GM18511 (cell line): ENCODE results near the gene PRKAA2.
A peak's percentile ranks its signal among the peaks of the same experiment; 100 is the strongest.
"Not testable (repeated sequence)": the region's sequence is repeated elsewhere in the genome, so short reads cannot be mapped to it uniquely, and the experiment has no call there.

ENCODE experiments used
- ATAC-seq: cut with Tn5 transposase; IDR thresholded peaks from one replicate; pipeline ENCODE4 v1.9.1; 2021; ENCODE audit warnings: mild to moderate bottlenecking, moderate library complexity; ENCODE audit not compliant: unreplicated experiment

PRKAA2 gene

DNA sequence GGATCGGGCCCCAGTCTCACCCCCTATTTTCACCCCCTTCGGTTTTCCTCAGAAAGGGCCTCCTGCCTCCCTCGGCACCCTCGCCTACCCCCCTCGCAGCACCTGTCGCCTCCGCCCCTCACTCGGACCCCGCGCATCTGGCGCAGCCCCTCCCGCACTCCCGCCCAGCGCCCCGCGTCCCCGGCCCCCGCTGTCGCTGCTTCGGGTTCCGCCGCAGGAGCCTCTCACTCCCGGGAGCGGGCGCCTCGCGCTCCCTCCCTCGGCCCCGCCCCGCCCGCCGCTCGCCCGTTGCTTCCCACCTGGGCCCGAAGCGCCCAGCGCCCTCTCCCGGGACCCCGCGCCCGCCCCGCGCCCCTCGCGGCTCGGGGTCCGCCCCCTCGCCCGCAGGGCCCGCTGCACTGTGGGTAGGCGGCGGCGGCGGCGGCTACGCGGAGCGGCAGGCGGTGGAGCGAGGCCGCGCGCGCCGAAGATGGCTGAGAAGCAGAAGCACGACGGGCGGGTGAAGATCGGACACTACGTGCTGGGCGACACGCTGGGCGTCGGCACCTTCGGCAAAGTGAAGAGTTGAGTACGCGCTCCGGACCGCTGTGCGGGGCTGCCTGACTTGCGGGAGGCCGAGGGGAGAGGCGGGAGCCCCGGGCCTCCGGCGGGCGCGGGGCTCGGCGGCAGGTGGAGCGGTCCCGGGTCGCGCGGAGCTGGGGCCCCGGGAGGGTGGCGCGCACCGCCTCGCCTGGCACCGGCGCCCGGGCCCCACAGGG lies at the start of gene PRKAA2:
Gene PRKAA2 (plus strand): TSS at position 396 of the 758 bp plus-strand sequence. CDS start 74 bp downstream, at position 470.
- peak; percentile 54 for ATAC-seq

DNA sequence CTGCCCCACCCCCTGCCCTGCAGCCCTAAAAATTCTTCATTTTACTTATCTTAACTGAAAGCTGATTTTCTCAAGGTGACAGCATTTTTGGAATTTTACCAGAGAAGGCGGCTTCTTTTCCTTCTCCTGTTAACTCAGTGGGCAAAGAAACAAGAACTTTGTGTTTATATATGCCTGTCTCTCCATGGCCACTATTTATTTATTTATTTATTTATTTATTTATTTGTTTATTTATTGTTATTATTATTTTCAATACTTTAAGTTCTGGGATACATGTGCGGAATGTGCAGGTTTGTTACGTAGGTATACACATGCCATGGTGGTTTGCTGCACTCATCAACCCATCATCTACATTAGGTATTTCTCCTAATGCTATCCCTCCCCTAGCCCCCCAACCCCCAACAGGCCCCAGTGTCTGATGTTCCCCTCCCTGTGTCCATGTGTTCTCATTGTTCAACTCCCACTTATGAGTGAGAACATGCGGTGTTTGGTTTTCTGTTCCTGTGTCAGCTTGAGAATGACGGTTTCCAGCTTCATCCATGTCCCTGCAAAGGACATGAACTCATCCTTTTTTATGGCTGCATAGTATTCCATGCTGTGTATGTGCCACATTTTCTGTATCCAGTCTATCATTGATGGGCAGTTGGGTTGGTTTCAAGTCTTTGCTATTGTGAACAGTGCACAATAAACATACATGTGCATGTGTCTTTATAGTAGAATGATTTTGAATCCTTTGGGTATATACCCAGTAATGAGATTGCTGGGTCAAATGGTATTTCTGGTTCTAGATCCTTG lies 49.5 kb upstream of the PRKAA2 start:
- not testable (repeated sequence) for ATAC-seq

DNA sequence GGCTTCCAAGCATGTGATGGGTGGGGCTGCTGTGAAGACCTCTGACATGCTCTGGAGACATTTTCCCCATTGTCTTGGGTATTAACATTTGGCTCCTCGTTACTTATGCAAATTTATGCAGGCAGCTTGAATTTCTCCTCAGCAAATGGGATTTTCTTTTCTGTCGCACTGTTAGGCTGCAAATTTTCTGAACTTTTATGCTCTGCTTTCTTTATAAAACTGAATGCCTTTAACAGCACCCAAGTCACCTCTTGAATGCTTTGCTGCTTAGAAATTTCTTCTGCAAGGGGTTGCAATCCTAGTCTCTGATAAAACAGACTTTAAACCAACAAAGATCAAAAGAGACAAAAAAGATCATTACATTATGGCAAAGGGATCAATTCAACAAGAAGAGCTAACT lies 35.0 kb upstream of the PRKAA2 start:
- not testable (repeated sequence) for ATAC-seq

DNA sequence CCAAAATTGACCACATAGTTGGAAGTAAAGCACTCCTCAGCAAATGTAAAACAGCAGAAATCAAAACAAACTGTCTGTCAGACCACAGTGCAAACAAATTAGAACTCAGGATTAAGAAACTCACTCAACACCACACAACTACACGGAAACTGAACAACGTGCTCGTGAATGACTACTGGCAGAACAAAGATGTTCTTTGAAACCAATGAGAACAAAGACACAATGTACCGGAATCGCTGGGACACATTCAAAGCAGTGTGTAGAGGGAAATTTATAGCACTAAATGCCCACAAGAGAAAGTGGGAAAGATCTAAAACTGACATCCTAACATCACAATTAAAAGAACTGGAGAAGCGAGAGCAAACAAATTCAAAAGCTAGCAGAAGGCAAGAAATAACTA lies 34.3 kb upstream of the PRKAA2 start:
- ATAC-seq = not testable (repeated sequence)

DNA sequence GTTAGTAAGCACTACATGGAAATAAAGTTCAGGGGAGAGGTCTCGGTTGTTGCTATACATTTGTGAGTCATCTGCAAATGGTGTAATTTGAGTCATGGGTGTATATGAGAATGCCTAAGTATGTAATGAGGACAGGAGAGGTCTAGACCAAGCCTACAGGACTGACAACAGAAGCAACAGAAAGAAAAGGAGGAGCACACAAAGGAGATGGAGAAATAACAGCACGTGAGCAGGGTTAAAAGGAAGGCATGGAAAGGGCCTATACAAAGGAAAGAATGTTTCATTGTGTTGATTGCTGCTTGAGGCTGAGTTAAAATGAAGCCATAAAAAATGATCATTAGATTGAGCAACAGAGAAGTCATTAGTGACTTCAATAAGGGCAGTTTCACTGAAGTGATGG lies 28.0 kb upstream of the PRKAA2 start:
- ATAC-seq = no peak

DNA sequence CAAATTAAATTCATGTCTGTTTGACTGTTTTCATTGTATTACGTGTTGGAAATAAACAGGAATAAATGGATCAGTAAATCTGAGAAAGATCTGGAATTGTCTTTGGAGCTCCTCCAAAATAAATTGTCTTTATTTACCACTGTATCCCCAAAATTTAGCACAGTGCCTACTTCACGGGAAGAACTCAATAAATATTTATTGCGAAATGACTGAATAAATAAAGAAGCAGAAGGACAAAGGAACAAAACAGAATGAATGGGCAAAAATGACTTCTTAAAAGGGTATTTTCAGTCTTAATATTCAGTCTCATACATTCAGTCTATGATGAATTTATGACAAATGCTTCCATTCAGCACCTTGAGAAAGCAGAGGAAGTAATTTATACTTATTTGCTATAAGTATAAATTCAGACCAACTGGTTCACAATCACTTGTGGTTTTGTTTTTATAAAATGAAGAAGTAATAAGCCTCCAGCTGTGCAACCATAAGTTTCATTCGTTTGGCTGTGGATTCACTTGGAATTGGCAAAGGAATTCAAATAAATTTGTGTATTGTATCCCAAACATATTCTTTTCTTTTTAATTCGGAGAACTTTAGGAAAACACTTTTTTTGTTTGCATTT lies 19.2 kb upstream of the PRKAA2 start:
- ATAC-seq = no peak

DNA sequence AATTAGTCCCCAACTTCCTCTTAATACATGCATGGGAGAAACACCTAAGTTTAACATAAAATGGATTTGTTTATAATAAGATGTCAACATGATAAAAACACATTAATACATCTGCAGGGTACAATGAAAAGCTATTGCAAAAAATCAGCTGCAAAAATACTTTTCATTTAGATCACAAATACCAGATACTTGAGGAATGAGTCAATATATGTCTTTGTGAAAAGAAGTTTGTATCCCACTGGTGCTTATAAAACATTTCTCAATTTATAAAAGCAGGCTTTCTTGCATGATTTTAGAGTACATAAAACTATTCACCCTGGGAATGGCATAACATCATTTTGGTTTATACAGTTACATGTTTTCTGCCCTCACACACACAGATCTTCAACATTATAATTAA lies 18.6 kb upstream of the PRKAA2 start:
- no peak for ATAC-seq

DNA sequence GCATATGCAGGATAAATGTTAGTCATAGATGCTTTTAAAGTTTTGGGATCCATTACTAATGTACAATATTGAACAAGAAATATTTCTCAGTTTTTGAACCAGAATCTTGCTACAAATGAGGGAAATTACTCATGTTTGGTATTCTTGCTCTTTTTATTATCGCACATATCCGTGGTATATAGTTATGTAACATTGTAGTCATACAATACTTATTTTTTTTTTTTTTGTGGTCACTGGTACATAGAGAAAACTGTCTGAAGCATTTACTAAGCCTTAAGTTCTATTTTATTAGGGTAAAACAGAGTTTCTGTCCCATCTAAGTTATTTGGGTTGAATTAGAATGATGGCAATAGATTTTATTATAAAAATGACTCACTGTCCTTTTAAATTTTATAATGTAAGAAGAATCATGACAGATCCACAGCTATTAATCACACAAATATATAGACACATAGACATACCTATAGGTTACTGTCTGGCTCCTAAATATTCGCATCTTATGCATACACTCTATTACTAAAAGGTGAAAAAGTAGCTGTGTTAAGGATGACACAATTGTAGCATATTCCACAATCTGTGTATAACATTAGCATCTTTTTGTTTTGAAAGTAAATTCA lies 18.0 kb upstream of the PRKAA2 start:
- no peak for ATAC-seq

DNA sequence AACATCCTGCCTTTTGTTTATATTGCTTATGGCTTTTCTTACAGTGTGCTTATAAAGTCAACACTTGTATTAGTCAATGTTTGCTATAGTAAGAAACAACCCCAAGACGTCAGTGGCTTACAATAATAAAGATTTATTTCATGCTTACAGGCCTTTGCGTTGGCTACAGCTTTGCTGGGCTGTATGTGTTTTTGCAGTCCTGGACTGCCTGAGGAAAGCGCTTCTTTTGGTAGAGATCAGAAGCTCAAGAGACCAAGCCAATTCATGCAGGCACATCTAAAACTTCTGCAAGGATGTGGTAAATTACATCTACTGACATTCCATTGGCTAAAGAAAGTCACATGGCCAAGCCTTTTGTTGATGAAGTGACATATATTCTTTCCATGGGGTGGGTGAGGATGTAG lies 17.5 kb upstream of the PRKAA2 start:
- no peak for ATAC-seq

DNA sequence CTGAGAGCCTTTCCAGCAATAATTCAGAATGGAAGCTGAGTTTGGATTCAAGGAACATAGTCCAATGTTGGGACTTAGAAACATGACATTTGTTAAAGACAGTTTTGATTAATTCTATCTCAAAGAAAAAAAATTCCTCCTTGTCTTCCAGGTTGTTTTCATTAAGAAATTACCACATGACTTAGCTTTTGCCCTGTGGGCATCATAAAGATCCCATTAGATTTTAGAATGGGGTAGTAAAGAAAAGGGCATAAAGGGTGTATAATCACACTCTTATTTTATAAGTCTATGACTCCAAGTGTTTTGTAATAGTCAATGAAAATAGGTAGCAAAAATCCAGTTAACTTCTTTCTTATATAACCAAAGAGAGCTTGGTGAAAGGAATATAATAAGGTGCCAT lies 14.3 kb upstream of the PRKAA2 start:
- no peak for ATAC-seq

DNA sequence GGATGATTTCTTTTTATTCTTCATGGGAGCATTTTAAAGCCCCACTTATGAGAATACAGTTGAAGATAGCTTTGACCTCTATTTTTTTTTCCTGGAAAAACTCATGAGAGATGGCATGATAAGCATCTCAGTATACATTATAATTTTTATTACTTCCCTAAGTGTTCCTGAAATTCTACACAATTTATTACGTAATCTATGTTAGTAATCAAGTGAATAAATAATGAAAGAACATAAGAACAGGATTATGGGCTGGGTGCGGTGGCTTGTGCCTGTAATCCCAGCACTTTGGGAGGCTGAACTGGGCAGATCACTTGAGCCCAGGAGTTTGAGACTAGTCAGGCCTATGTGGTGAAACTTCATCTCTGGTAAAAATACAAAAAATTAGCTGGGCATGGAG lies 13.2 kb upstream of the PRKAA2 start:
- no peak for ATAC-seq

DNA sequence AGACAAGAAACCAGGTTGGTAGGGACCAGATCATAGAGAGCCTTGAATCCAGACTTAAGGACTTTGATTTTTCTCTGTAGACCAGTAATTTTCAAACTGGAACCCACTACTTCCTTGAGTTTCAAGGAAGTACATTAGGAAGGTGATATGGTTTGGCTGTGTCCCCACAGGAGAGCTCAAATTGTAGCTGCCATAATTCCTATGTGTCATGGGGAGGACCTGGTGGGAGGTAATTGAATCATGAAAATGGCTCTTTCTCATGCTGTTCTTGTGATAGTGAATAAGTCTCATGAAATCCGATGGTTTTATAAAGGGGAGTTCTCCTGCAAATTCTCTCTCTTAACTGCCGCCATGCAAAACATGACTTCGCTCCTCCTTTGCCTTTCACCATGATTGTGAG lies 10.1 kb upstream of the PRKAA2 start:
- no peak for ATAC-seq

DNA sequence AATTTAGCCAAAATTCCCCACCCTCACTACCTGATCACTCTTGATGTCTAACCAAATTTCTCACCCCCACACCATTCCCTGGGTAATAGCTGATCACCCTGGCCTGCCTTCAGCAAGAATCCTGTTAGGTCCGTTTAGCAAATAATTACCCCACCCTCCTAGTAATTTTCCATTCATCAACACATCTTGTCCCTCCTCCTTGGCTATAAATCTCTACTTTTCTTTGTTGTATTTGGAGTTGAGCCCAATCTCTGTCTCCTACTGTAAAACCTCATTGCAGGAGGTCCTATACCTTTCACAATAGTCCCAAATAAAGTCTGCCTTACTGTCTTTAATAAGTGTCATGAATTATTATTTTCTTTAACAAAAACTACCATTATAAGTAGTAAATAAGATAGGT lies 6.9 kb upstream of the PRKAA2 start:
- ATAC-seq = no peak

DNA sequence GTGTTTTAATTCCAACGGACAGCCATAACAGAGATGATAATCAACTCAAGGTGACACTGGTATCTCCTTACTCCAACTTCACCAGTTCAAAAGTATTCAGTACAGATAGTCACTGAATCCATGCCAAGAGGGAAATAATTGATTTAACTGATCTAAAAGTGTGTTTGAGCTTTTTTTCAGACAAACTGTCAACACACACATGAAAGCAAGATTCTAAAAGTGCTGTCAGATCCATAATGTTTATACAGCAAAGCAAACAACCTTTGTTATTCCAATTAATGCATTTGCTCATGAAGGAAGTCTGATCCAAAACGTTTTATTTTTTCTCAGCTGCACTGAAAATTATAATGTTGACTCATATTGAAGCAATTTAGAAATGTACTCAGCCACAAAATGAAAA lies 5.9 kb upstream of the PRKAA2 start:
- ATAC-seq = no peak

DNA sequence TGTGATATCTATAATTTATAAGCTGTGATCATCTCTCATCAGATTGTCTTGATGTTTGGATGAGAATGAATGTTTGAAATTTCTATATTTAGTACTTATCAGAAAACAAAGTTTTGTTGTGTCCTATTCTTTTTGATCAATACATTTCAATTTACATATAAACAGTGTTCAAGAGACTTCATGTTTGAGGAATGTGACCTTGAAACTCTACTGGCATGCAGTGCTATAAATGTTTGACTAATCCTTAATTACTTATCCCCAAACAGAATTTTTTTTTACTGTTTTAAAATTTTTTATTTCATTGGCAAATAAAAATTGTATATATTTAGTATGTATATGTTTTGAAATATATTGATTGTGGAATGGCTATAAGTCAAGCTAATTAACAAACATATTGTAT lies 1.5 kb upstream of the PRKAA2 start:
- ATAC-seq = no peak

DNA sequence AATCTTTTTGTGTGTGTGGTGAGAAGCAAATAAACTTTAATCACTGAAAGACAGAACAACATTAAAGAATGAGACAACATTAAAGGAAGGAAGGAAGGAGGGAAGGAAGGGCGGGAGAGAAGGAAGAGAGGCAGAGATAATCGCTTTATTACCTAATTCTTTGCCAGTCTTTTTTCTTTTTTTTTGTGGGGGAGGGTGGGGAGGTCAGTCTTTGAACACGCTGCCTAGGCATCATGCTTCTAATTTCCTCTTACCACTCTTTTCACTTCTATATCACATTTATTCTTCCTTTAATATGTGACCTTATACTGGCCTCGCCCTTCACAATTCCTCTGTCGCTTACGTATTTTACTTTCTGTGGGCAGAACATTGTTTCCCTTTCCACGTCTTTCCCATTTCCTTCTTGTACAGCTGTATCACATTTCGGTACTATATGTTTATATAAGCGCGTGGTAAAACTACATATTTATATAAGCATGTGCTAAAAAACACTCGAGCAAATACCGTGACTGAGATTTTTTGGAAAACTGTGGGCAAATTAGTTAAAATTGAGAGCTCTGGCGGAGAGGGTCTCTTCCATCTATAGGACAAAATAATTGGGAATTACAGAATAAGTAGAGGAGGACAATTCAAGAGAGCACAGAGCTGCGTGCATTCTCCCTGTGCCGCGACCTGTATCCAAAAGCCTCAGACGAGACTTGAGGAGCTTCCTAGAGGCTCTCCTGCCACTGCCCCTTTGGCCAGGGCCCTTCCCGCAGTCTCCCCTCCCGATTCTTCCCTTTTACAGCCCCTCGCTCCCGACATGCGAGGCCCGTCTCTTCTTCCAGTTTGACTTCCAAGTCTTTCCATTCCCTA lies 823 bp upstream of the PRKAA2 start:
- ATAC-seq = no peak

DNA sequence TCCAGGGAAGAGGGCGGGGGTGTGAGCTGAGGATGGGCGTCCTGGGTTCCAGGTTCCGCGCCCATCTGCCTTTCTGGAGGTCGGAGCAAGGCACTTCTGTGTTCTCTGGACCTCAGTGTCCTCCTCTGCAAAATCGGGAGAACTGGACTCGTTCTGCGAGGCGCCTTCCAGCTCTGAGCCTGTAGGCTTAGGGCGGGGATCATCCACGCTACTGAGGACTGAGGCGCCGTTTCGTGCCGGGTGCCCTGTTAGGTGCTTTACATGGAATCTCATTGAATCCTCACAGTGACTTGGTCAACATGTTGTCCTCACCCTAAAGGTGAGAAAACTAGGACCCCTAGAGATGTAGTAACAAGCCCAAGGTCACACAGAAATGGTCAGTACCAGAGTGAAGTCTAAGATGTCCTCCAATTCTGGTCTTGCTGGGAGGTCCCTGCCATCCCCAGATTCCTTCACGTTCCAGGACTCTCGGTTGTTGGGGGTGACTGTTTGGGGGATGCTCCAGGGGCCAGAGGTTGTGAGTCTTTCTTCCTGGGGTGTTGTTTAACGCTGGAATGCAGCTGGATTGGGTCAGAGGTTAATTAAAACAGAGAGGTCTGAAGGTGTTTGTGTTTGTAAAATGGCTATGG lies 677 bp downstream of the PRKAA2 start:
- peak; percentile 18 for ATAC-seq

DNA sequence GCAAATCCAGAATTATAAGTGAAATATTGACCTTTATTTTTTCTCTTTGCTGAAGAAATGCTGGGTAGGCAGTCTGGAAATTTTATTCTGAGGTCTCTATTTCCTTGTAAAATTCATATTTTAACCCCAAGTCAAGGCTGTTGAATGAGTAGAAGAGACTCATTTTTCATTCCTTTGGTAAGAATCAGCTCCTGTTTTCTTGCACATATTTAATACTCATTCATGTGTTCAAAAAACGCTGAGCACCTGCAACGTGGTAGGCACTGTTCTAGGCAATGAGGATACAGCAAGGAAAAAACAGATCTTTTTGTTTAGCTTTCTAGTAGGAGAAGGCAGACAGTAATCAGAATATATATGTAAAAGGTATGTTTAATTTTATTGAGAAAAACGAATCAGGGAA lies 1.5 kb downstream of the PRKAA2 start:
- no peak for ATAC-seq

DNA sequence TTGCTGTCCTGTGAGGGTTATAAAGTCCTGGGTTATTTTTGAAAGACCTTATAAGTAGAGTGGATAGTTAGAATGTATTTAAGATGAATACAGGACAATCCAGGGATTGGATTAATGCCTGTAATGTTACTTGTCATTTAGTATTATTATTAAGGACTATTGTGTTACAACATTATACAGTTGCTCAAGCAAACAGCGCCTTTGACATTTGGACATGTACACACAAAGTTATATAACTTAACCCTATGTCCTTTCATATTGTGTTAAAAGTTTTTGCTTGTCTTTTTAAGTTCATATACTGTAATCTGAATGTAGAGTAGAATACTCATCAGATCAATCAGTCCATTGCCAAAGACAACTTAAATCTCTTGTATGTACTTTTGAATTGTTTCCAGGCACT lies 2.0 kb downstream of the PRKAA2 start:
- ATAC-seq = no peak

DNA sequence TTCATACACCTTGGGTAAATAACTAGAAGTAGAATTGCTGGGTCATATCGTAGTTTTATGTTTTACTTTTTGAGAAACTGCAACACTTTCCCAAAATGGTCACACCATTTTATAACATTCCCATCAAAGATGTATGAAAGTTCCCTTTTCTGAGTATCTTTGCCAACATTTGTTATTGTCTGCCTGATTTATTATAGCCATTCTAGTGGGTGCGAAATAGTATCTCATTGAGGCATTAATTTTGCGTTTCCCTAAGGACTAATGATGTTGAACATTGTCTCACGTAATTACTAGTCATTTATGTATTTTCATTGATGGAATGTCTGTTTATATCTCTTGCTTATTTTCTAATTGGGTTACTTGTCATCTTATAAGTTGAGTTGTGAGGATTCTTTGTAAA lies 3.4 kb downstream of the PRKAA2 start:
- no peak for ATAC-seq
